MM.1S (cell line): ENCODE measurements around the gene SIN3A.

Experiments used
- EZH2 ChIP-seq: fragments of 300-600 bp; sonication (generic); optimal IDR thresholded peaks from 2 replicates; pipeline ENCODE3; 2017; ENCODE audit warnings: low read depth, mild to moderate bottlenecking, antibody characterized with exemption, low read length, mixed read lengths
- TF ChIP-seq, protein P1 (sequence below): fragments of 300-600 bp; sonication (generic); IDR thresholded peaks from 2 replicates; pipeline ENCODE4 v1.5.1; 2016; ENCODE audit warnings: antibody characterized with exemption, low read length, mixed read lengths

DNA sequence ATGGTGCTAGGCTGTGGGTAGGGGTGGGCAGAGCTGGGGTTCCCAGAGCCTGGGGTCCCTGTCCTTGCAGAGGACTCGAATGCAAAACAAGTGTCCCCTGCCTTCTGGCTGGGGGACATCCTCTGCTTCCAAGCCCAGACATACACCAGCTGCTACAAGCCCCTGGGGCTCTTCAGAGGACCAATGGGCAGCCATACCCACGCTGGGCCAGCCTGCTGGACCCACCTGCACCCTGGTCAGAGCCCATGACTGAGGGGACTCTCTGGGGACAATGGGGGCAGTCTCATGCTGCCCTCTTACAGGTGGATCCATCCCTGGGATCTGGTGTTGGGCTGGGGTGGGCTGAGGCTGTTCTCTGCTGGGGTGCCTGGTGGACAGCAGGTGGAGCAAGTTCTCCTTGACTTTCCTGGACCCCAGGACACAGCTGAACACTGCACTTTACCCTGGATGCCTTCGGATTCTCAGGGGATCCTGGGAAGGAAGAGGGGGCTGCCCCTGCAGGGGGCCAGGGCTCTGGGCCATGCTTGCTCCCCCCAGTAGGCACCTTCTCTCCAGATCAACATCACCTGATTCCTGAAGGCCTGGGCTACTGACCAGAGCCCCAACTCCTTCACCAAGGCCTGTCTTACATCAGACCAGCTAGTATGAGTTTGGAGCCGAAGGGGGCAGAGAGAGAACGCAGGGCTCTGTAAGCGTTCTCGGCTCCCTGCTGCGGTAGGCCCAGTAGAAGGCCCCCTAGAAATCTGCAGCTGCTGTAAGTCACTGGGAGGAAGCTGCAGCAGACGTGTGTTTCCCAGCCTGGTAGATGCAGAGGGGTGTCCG is 122.8 kb downstream of the SIN3A start:
- TF ChIP-seq, protein P1, sequence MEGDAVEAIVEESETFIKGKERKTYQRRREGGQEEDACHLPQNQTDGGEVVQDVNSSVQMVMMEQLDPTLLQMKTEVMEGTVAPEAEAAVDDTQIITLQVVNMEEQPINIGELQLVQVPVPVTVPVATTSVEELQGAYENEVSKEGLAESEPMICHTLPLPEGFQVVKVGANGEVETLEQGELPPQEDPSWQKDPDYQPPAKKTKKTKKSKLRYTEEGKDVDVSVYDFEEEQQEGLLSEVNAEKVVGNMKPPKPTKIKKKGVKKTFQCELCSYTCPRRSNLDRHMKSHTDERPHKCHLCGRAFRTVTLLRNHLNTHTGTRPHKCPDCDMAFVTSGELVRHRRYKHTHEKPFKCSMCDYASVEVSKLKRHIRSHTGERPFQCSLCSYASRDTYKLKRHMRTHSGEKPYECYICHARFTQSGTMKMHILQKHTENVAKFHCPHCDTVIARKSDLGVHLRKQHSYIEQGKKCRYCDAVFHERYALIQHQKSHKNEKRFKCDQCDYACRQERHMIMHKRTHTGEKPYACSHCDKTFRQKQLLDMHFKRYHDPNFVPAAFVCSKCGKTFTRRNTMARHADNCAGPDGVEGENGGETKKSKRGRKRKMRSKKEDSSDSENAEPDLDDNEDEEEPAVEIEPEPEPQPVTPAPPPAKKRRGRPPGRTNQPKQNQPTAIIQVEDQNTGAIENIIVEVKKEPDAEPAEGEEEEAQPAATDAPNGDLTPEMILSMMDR = no peak
- TF ChIP-seq EZH2 = no peak
